ENCODE results near the gene FMN1. TPM values are rescaled to one million over a fixed set of nuclear protein-coding genes. Genes with fewer than 3 reads are reported as not detected.

Gene FMN1
- total and polyA plus RNA-seq, 2 donors from 2014 or later, result 0.71 to 44.8 TPM

- intact Hi-C loops (cut with DNase I), result no loop called here
- no peak for TF ChIP-seq CTCF (IDR thresholded peaks at IDR 0.05; ENCODE audit: borderline replicate concordance, extremely low read depth, insufficient read depth)
- Histone ChIP-seq H3K9ac (ENCODE audit: low read length in 3 of 3) (no peak overlapping the region), H3K4me3 (ENCODE audit: low read length in 3 of 3) (no peak overlapping the region), H3K36me3 (ENCODE audit: control insufficient read depth in 2 of 3, insufficient read depth in 3 of 3, low read length in 3 of 3) (no peaks in the 10 kb centered on the region), H3K27me3 (ENCODE audit: control insufficient read depth, insufficient read depth, low read length) (no peaks in the 10 kb centered on the region), H3K9me3 (ENCODE audit: control insufficient read depth in 2 of 3, insufficient read depth in 1 of 3, low read length in 3 of 3) (no peaks in the 10 kb centered on the region), H3K4me1 (ENCODE audit: control insufficient read depth in 2 of 3, insufficient read depth in 2 of 3, low read depth in 1 of 3, low read length in 3 of 3) (peaks cover 0 to 2% (median 0%) of the 10 kb centered on the region in 3 donors), H3K27ac (ENCODE audit: low read depth in 2 of 2, low read length in 2 of 2) (no peak overlapping the region)
- FAIRE-seq, result no peak
- DNase-seq, result no peak
Observed at GRCh38 chr15:32859996-32860395, 334.5 kb downstream of the FMN1 start.

GRCh38 chr15:32859251-32859650 lies 335.3 kb downstream of the FMN1 start:
- intact Hi-C loops (cut with DNase I), result no loop called here
- no peak for TF ChIP-seq CTCF (IDR thresholded peaks at IDR 0.05; ENCODE audit: borderline replicate concordance, extremely low read depth, insufficient read depth)
- Histone ChIP-seq H3K9ac (ENCODE audit: low read length in 3 of 3) (no peak overlapping the region), H3K9me3 (ENCODE audit: control insufficient read depth in 2 of 3, insufficient read depth in 1 of 3, low read length in 3 of 3) (no peaks in the 10 kb centered on the region), H3K4me3 (ENCODE audit: low read length in 3 of 3) (no peak overlapping the region), H3K27ac (ENCODE audit: low read depth in 2 of 2, low read length in 2 of 2) (no peak overlapping the region), H3K36me3 (ENCODE audit: control insufficient read depth in 2 of 3, insufficient read depth in 3 of 3, low read length in 3 of 3) (no peaks in the 10 kb centered on the region), H3K4me1 (ENCODE audit: control insufficient read depth in 2 of 3, insufficient read depth in 2 of 3, low read depth in 1 of 3, low read length in 3 of 3) (peaks cover 0 to 2% (median 0%) of the 10 kb centered on the region in 3 donors), H3K27me3 (ENCODE audit: control insufficient read depth, insufficient read depth, low read length) (no peaks in the 10 kb centered on the region)
- FAIRE-seq, result no peak
- no peak for DNase-seq

- Histone ChIP-seq H3K4me1 (ENCODE audit: control insufficient read depth in 2 of 3, insufficient read depth in 2 of 3, low read depth in 1 of 3, low read length in 3 of 3) (peaks cover 0 to 2% (median 0%) of the 10 kb centered on the region in 3 donors), H3K27me3 (ENCODE audit: control insufficient read depth, insufficient read depth, low read length) (no peaks in the 10 kb centered on the region), H3K9ac (ENCODE audit: low read length in 3 of 3) (no peak overlapping the region), H3K27ac (ENCODE audit: low read depth in 2 of 2, low read length in 2 of 2) (no peak overlapping the region), H3K4me3 (ENCODE audit: low read length in 3 of 3) (no peak overlapping the region), H3K9me3 (ENCODE audit: control insufficient read depth in 2 of 3, insufficient read depth in 1 of 3, low read length in 3 of 3) (no peaks in the 10 kb centered on the region), H3K36me3 (ENCODE audit: control insufficient read depth in 2 of 3, insufficient read depth in 3 of 3, low read length in 3 of 3) (no peaks in the 10 kb centered on the region)
- no peak for TF ChIP-seq CTCF (IDR thresholded peaks at IDR 0.05; ENCODE audit: borderline replicate concordance, extremely low read depth, insufficient read depth)
- no peak for DNase-seq
- intact Hi-C loops (cut with DNase I), result no loop called here
- no peak for FAIRE-seq
Observed at GRCh38 chr15:32857732-32858131, 336.8 kb downstream of the FMN1 start.

GRCh38 chr15:32856753-32857152 lies 337.8 kb downstream of the FMN1 start:
- no peak for TF ChIP-seq CTCF (IDR thresholded peaks at IDR 0.05; ENCODE audit: borderline replicate concordance, extremely low read depth, insufficient read depth)
- intact Hi-C loops (cut with DNase I), result no loop called here
- no peaks in the 10 kb centered on the region for H3K36me3 ChIP-seq (ENCODE audit: control insufficient read depth in 2 of 3, insufficient read depth in 3 of 3, low read length in 3 of 3)

More at GRCh38 chr15:32856753-32857152, 337.8 kb downstream of the FMN1 start:
- Histone ChIP-seq H3K4me3 (ENCODE audit: low read length in 3 of 3) (no peak overlapping the region), H3K27ac (ENCODE audit: low read depth in 2 of 2, low read length in 2 of 2) (no peak overlapping the region), H3K27me3 (ENCODE audit: control insufficient read depth, insufficient read depth, low read length) (no peaks in the 10 kb centered on the region), H3K9me3 (ENCODE audit: control insufficient read depth in 2 of 3, insufficient read depth in 1 of 3, low read length in 3 of 3) (no peaks in the 10 kb centered on the region), H3K4me1 (ENCODE audit: control insufficient read depth in 2 of 3, insufficient read depth in 2 of 3, low read depth in 1 of 3, low read length in 3 of 3) (no peaks in the 10 kb centered on the region), H3K9ac (ENCODE audit: low read length in 3 of 3) (no peak overlapping the region)
- FAIRE-seq (no peak), DNase-seq (no peak)
